Heart left ventricle (tissue), 13 donors: ENCODE measurements around the gene ZSCAN25.

Experiments used
- POLR2A ChIP-seq, 2 donors: fragments of 450-650 bp; IDR thresholded peaks; one replicate each; pipeline ENCODE4 v1.6.1; 2017; ENCODE audit warnings: antibody characterized with exemption in 2 of 2, mild to moderate bottlenecking in 2 of 2, moderate library complexity in 2 of 2
- TF ChIP-seq, protein P1 (sequence below), 12 donors: fragments of 200-600 bp; sonication (generic) in 4 of 12; IDR thresholded peaks; one replicate each; pipeline versions ENCODE4 v1.5.0 to v1.8.0; 2018 to 2022; ENCODE audit warnings: antibody characterized with exemption in 12 of 12, mild to moderate bottlenecking in 5 of 12
- donor health status: ischemic (EF 13 %, LVEDD 7.1; RV severe dilation, severe dysfunction).
- donor health status: DM: no; HTN: yes; CAD: no.
- donor health status: DM: no; HTN: no; CAD: no.
- donor health status: ischemic (EF 25% LVEDD 6.9; RV normal size, moderate dysfunction).
- donor health status: ischemic (EF 25% LVEDD 5.7; RV mildly dilated, moderate dysfunction).
- donor health status: ischemic (EF 35%, LVEDD 5.7; RV mildly dilated, moderate dysfunction).
- donor health status: nonischemic (EF 11% LVEDD 7.7; RV severe dilation, severe dysfunction).
- donor health status: DM: yes; HTN: yes; CAD: no.
- donor health status: PGD.
- donor health status: ischemic (EF 29% LVEDD 5.4; RV normal size, mild dysfunction).
- donor health status: nonischemic (EF 23%, LVEDD 6.1; RV moderate dilation, normal function).

DNA sequence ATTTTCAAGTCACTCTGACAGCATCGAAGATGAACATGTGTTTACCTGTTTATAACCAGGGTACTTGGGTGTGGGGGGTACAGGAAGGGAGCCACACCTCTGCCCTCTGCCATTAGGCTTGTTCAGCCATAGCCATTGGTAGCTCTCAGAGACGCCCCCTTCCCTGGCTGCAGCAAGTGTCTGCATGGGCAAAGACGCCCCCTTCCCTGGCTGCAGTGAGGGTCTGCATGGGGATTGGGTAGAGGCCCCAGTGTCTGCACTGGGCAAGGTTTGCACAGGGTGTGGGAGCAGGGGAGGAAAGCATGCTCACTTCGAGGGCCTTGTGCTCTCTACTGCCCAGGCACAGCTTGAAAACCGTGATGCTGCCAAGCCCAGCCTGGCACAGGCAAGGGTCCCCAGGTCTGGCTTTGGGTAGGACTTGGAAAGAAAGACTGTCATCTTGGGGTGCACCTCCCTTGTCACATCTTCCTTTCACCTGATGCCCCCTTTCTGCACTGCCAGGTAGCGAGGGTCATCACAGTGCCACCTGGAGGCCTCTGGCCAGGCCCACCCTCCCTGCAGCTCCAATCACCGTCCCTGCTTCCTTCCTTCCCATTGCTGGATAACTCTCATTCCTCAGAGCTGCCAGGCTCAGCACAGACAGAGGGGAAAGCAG, 15.0 kb upstream of the ZSCAN25 start:
- TF ChIP-seq, protein P1, sequence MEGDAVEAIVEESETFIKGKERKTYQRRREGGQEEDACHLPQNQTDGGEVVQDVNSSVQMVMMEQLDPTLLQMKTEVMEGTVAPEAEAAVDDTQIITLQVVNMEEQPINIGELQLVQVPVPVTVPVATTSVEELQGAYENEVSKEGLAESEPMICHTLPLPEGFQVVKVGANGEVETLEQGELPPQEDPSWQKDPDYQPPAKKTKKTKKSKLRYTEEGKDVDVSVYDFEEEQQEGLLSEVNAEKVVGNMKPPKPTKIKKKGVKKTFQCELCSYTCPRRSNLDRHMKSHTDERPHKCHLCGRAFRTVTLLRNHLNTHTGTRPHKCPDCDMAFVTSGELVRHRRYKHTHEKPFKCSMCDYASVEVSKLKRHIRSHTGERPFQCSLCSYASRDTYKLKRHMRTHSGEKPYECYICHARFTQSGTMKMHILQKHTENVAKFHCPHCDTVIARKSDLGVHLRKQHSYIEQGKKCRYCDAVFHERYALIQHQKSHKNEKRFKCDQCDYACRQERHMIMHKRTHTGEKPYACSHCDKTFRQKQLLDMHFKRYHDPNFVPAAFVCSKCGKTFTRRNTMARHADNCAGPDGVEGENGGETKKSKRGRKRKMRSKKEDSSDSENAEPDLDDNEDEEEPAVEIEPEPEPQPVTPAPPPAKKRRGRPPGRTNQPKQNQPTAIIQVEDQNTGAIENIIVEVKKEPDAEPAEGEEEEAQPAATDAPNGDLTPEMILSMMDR (IDR thresholded peaks at IDR 0.05) = no peak
- no peak for TF ChIP-seq POLR2A (IDR thresholded peaks at IDR 0.05)
